ENCODE results near the gene HCST. TPM values are rescaled to one million over a fixed set of nuclear protein-coding genes. Genes with fewer than 3 reads are reported as not detected.

The HCST gene, protein sequence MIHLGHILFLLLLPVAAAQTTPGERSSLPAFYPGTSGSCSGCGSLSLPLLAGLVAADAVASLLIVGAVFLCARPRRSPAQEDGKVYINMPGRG
- total RNA-seq: 0.37 and 0.59 TPM in 2 replicates

DNA sequence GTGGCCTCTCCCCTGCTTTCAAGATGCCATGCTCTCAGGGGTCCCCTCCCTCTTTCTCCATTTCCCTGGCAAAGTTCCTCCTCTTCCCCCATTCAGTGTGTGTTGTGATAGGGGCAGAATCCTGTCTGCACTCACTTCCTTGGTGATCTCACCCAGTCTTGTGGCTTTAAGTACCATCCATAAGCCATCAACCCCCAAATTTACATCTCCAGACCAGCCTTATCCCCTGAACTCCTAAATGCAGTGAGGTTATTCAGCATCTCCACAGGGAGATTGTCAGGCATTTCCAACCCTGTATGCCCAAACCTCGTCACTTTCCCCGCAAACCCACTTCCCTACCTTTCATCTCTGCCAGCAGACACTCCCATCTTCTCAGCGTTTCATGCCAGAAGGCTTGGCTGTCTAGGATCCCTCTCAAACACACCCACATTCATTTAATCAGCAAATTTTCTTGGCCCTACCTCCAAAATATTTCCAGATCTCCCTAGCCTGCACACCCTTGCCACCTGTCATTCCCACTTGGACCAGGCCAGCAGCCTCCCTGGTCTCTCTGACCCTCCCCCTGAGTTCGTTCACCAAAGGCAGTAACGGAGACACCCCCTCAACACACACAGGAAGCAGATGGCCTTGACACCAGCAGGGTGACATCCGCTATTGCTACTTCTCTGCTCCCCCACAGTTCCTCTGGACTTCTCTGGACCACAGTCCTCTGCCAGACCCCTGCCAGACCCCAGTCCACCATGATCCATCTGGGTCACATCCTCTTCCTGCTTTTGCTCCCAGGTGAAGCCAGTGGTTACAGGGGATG lies at the start of gene HCST:
Gene HCST, plus strand, starts transcription at position 676 of the 808 bp plus-strand sequence. Its CDS starts 65 bp downstream, at position 741.

DNA sequence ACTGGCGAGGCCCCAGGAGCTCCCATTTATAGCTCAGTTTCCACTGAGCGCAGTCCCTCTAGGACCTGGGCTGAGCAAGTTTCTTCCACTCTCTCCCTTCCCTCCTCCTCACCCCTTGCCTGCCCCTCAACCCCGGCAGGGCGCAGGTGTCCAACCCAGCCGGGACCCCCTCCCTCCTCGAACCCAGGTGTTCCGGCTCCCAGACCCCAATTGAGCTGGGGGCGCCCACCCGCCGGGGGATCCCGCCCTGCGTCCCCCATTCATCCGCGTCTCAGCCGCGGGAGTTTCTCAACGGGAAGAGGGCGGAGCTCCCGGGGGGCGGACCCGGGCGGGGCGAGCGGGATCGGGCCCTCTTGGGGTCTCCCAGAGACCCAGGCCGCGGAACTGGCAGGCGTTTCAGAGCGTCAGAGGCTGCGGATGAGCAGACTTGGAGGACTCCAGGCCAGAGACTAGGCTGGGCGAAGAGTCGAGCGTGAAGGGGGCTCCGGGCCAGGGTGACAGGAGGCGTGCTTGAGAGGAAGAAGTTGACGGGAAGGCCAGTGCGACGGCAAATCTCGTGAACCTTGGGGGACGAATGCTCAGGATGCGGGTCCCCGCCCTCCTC lies 45.7 kb upstream of the HCST start, which contains the start of gene KIRREL2:
Gene KIRREL2, plus strand, starts transcription at position 366 of the 604 bp plus-strand sequence. Its CDS starts 209 bp downstream, at position 575.

DNA sequence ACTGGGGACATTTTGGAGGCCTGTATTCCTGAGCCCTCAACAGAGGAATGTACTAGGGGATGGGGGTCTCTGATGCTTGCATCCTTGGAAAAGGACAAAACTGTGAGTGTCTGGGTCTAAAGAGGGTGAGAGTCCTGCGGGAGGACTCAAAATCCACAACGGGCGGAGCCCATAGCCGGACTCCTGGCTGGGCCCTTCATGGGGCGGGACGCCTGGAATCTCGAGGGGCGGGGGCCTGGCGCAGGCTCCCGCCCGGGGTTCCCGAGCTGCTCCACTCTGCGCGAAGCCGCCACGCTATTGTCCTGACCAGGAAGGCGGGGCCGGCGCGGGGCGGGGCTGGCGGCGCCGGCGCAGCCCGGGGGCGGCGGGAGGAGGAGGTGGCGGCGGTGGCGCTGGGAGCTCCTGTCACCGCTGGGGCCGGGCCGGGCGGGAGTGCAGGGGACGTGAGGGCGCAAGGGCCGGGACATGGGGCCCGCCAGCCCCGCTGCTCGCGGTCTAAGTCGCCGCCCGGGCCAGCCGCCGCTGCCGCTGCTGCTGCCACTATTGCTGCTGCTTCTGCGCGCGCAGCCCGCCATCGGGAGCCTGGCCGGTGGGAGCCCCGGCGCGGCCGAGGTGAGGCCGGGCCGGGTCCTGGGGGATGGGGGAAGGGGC lies 34.0 kb upstream of the HCST start, which contains the start of gene APLP1:
Gene APLP1, plus strand, starts transcription at position 403 of the 651 bp plus-strand sequence. Its CDS starts 63 bp downstream, at position 466.

DNA sequence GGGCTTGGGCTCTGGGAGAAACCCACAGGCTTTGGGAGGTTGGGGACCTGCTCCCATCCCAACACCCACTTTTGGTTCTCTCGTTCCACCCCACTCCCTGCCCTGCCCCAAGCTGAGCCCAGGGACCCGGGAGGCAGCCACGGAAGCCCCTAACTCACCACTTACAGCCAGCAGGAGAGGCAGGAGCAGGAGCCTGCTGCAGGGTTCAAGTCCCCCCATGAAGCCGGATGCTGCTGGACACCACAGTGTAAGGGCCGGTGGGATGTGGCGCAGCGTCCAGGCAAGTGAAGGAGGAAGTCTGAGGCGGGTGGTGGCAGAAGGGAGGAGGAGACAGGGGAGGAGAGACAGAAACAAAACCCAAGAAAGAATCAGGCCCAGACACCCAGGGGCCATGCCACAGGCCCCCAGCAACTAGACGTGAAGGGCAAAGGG lies 5.7 kb downstream of the HCST start, which contains the start of gene TYROBP:
Gene TYROBP, minus strand, starts transcription at position 286 of the 432 bp plus-strand sequence. Its CDS starts 67 bp downstream, at position 219.

DNA sequence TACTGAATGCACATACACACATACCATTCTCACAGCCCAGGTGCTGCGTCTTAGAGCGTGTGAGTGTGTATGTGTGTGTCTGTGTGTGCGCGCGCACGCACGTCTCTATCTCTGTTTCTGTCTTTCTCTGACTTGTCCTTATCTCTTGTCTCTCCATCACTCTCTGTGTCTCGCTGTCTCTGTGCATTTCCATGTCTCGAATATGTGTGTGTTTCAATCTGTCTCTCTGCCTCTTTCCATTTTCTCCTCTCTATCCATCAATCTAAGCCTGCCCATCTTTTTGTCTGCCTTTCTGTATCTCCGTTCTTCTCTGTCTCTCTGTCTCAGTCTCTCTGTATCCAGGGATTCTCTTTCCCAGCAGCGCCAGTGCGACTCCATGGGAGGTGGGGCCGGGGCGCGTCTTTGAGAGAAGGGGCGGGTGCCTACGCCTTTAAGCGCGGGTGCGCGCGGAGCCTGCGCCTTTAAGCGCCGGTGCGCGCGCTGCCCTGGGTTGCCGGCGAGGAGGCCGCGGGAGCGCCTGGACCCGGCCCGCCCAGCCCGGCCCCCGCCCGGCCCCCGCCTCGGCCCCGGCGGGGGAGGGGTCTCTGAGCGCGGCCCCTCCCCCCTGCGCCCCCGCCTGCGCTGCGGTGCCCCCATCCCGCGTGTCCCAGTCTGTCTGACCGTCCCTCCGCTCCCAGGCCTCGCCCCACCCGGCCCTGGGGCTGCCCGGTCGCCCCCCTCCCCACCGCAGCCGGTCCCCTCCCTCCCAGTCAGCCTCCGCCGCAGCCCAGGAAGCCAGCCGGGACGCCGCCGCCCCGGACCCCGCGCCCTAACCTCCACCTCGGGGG lies 33.8 kb downstream of the HCST start, which contains the start of gene LRFN3:
Gene LRFN3, plus strand, starts transcription at position 464 of the 827 bp plus-strand sequence. CDS start 3,052 bp downstream, outside the sequence.

Small RNA genes lying within 50 kb of the gene (small RNA-seq; reads per million reads assigned to genes)
- not detected for gene RN7SL402P

Other genes with a start within 250 kb of the HCST start
- gene UPK1A, start 236.0 kb upstream of the HCST start, total RNA-seq: not detected in 2 replicates
- gene ZBTB32, start 198.0 kb upstream of the HCST start, total RNA-seq: not detected in 2 replicates
- gene KMT2B, start 184.5 kb upstream of the HCST start, total RNA-seq: 7.3 and 7.8 TPM in 2 replicates
- gene IGFLR1, start 160.1 kb upstream of the HCST start, total RNA-seq: 1.6 and 2.9 TPM in 2 replicates
- gene U2AF1L4, start 157.1 kb upstream of the HCST start, total RNA-seq: 4.5 and 5.5 TPM in 2 replicates
- 12.5 and 14.7 TPM in 2 replicates for gene PSENEN, start 156.9 kb upstream of the HCST start, total RNA-seq
- 14.3 and 16.2 TPM in 2 replicates for gene LIN37, start 154.0 kb upstream of the HCST start, total RNA-seq
- gene HSPB6, start 145.5 kb upstream of the HCST start, total RNA-seq: 21.3 and 48.9 TPM in 2 replicates
- gene PROSER3, start 144.4 kb upstream of the HCST start, total RNA-seq: 7.7 and 12.7 TPM in 2 replicates
- 5.9 and 6.3 TPM in 2 replicates for gene ARHGAP33, start 127.0 kb upstream of the HCST start, total RNA-seq
- gene PRODH2, start 89.7 kb upstream of the HCST start, total RNA-seq: not detected in 2 replicates
- not detected in 2 replicates for gene NPHS1, start 50.0 kb upstream of the HCST start, total RNA-seq
- gene KIRREL2, start 45.6 kb upstream of the HCST start, total RNA-seq: under 0.01 TPM in 1 of 2 replicates, not detected in the other
- gene APLP1, start 34.0 kb upstream of the HCST start, total RNA-seq: 0.37 and 1.2 TPM in 2 replicates
- gene NFKBID, start 2.0 kb upstream of the HCST start, total RNA-seq: 4.4 and 6.1 TPM in 2 replicates
- gene TYROBP, start 5.8 kb downstream of the HCST start, total RNA-seq: not detected in 2 replicates
- gene LRFN3, start 33.8 kb downstream of the HCST start, total RNA-seq: 3.9 and 4.0 TPM in 2 replicates
- gene SDHAF1, start 92.7 kb downstream of the HCST start, total RNA-seq: 14.9 and 18.0 TPM in 2 replicates
- under 0.01 TPM in 1 of 2 replicates, not detected in the other for gene SYNE4, start 106.3 kb downstream of the HCST start, total RNA-seq
- 12.7 and 14.3 TPM in 2 replicates for gene ALKBH6, start 111.7 kb downstream of the HCST start, total RNA-seq
- gene CLIP3, start 130.3 kb downstream of the HCST start, total RNA-seq: 5.5 and 6.2 TPM in 2 replicates
- 1.4 and 3.7 TPM in 2 replicates for gene THAP8, start 151.8 kb downstream of the HCST start, total RNA-seq
- 4.0 and 9.6 TPM in 2 replicates for gene WDR62, start 152.4 kb downstream of the HCST start, total RNA-seq
- gene OVOL3, start 208.6 kb downstream of the HCST start, total RNA-seq: not detected in 2 replicates
- 51.8 and 59.2 TPM in 2 replicates for gene POLR2I, start 212.3 kb downstream of the HCST start, total RNA-seq
- 96.8 and 161 TPM in 2 replicates for gene TBCB, start 212.9 kb downstream of the HCST start, total RNA-seq
- 343 and 389 TPM in 2 replicates for gene CAPNS1, start 237.5 kb downstream of the HCST start, total RNA-seq
- gene COX7A1, start 249.9 kb downstream of the HCST start, total RNA-seq: 3.3 TPM in 2 replicates